Ishikawa (cell line): ENCODE results near the gene TBC1D22A.

Experiments used
- CEBPB ChIP-seq: IDR thresholded peaks from 2 replicates; pipeline ENCODE4 v1.6.1; 2012
- CREB1 ChIP-seq: IDR thresholded peaks from 2 replicates; pipeline ENCODE4 v1.6.1; 2012; ENCODE audit warnings: low read depth
- EGR1 ChIP-seq: IDR thresholded peaks from 2 replicates; pipeline ENCODE4 v1.6.1; 2012
- EP300 ChIP-seq: IDR thresholded peaks from 2 replicates; pipeline ENCODE4 v1.6.1; 2012; ENCODE audit warnings: borderline replicate concordance
- FOXM1 ChIP-seq: IDR thresholded peaks from 2 replicates; pipeline ENCODE4 v1.6.1; 2012; ENCODE audit warnings: low read depth, borderline replicate concordance
- MAX ChIP-seq: IDR thresholded peaks from 2 replicates; pipeline ENCODE4 v1.6.1; 2012
- RAD21 ChIP-seq: IDR thresholded peaks from 2 replicates; pipeline ENCODE4 v1.6.1; 2012; ENCODE audit warnings: low read depth
- REST ChIP-seq: IDR thresholded peaks from 2 replicates; pipeline ENCODE4 v1.6.1; 2012; ENCODE audit warnings: low read depth, mild to moderate bottlenecking
- TAF1 ChIP-seq: IDR thresholded peaks from 2 replicates; pipeline ENCODE4 v1.6.1; 2012; ENCODE audit warnings: low read depth, mild to moderate bottlenecking
- TCF12 ChIP-seq: IDR thresholded peaks from 2 replicates; pipeline ENCODE4 v1.6.1; 2012; ENCODE audit warnings: low read depth
- TEAD4 ChIP-seq: IDR thresholded peaks from 2 replicates; pipeline ENCODE4 v1.6.1; 2012
- USF1 ChIP-seq: IDR thresholded peaks from 2 replicates; pipeline ENCODE4 v1.6.1; 2012
- YY1 ChIP-seq: IDR thresholded peaks from 2 replicates; pipeline ENCODE4 v1.6.1; 2012; ENCODE audit warnings: low read depth
- ZBTB7A ChIP-seq: IDR thresholded peaks from 2 replicates; pipeline ENCODE4 v1.6.1; 2012; ENCODE audit warnings: low read depth

- TF ChIP-seq REST, result no peak
- no peak for TF ChIP-seq EP300
- TF ChIP-seq ZBTB7A, result no peak
- TF ChIP-seq EGR1, result no peak
- peak; percentile 24; the same call in 1 of the 2 replicates for TF ChIP-seq TCF12
- no peak for TF ChIP-seq RAD21
- TF ChIP-seq FOXM1, result no peak
- TF ChIP-seq YY1, result 0 out of 2 replicates have a peak, but pooled peaks have one; percentile 19
- TF ChIP-seq CREB1, result no peak
- TF ChIP-seq TAF1, result no peak
- TF ChIP-seq TEAD4, result peak; percentile 32; the same call in 1 of the 2 replicates
- no peak for TF ChIP-seq CEBPB
- TF ChIP-seq USF1, result no peak
- TF ChIP-seq MAX, result peak; percentile 49; the same call in 1 of the 2 replicates
These were observed 67.7 kb downstream of the TBC1D22A start for GRCh38 chr22:46829941-46830715.
